22Rv1 (cell line): ENCODE measurements around the gene MIGA1.
"Not testable (repeated sequence)": the region's sequence is repeated elsewhere in the genome, so short reads cannot be mapped to it uniquely, and the experiment has no call there.

Experiments used
- H3K27ac ChIP-seq: fragments of 450-650 bp; 2 replicates; pipeline ENCODE4 v1.5.1; 2017
- ZFX ChIP-seq: fragments of 450-650 bp; IDR thresholded peaks from 2 replicates; pipeline ENCODE4 v1.6.1; 2017; ENCODE audit warnings: antibody characterized with exemption, borderline replicate concordance
- TF ChIP-seq, protein P1 (sequence below): fragments of 450-650 bp; IDR thresholded peaks from 2 replicates; pipeline ENCODE4 v1.5.1; 2017; ENCODE audit warnings: mild to moderate bottlenecking

MIGA1 gene, protein sequence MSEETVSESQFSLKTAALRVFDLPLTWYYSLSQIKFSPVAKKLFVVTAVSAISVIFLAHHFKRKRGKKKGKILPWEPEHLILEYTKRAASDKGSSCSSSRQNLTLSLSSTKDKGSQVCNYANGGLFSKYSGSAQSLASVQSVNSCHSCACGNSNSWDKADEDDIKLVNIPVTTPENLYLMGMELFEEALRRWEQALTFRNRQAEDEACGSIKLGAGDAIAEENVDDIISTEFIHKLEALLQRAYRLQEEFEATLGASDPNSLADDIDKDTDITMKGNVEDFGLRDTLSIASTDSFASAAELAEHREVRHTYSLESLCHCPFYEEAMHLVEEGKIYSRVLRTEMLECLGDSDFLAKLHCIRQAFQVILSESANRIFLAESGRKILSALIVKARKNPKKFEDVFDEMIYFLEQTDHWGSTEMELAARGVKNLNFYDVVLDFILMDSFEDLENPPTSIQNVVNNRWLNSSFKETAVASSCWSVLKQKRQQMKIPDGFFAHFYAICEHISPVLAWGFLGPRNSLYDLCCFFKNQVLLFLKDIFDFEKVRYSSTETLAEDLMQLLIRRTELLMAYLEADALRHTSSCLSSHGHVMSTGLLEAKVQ

DNA sequence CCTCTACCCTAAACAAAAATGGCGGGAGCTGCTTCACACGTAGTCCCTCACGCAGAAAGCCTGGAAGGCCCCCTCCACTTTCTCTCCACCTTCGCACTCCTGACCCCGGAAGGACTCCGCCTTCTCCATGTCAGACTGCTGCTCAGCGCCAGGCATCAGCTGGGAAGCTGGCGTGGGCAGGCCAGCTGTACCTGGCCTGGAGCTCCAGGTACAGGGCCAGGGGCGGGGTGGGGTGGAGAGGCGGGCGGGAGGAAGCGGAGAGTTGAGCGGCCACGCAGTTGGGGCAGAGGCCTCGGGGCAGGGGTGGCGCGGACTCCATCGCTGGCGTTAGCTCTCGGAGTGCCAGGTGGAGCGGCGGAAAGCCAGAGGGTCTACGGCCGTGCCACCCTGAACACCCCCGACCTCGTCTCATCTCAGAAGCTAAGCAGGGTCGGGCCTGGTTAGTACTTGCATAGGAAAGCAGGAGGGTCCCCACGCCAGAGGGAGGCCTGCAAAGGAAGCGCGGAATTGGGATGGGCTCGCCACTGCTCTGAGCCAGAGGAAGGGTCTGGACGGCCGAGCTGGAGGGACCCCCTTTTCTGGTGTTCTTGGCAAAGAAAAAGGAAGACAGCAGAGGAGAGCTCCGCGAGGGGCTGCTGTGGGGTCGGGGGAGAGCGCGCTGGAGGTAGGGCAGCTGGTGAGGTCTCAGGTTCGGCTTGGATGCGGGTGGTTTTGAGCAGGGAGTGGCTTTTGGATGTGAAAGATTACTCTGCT, at the start of gene MIGA1:
TSS of gene MIGA1 (plus strand) at position 121 of the 753 bp plus-strand sequence. CDS start 3,604 bp downstream, outside the sequence.
- TF ChIP-seq, protein P1, sequence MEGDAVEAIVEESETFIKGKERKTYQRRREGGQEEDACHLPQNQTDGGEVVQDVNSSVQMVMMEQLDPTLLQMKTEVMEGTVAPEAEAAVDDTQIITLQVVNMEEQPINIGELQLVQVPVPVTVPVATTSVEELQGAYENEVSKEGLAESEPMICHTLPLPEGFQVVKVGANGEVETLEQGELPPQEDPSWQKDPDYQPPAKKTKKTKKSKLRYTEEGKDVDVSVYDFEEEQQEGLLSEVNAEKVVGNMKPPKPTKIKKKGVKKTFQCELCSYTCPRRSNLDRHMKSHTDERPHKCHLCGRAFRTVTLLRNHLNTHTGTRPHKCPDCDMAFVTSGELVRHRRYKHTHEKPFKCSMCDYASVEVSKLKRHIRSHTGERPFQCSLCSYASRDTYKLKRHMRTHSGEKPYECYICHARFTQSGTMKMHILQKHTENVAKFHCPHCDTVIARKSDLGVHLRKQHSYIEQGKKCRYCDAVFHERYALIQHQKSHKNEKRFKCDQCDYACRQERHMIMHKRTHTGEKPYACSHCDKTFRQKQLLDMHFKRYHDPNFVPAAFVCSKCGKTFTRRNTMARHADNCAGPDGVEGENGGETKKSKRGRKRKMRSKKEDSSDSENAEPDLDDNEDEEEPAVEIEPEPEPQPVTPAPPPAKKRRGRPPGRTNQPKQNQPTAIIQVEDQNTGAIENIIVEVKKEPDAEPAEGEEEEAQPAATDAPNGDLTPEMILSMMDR = 0 out of 2 replicates have a peak, but pooled peaks have one; percentile 4
- no peak for TF ChIP-seq ZFX
- peak within 1 kb of the TSS; percentile 75 for H3K27ac ChIP-seq

DNA sequence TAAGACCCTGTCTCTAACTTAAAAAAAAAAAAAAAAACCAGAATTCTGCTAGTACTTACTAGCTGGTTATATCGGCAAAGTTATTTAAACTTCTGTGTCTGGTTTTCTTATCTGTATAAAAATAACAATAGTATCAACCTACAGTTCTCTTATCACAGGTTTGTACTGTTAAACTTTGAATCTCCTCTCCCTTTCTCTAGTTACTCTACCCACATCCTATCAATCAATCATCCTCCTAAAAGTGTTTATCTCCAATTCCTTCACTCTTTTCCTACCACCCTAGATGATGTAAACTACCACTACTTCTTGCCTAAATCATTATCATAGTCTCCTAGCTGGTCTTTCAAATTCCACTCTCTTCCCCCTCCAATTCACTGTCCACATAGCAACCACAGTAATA, 47.4 kb upstream of the MIGA1 start:
- H3K27ac ChIP-seq = no peak overlapping the region
- no peak for TF ChIP-seq ZFX
- TF ChIP-seq, protein P1 = no peak

DNA sequence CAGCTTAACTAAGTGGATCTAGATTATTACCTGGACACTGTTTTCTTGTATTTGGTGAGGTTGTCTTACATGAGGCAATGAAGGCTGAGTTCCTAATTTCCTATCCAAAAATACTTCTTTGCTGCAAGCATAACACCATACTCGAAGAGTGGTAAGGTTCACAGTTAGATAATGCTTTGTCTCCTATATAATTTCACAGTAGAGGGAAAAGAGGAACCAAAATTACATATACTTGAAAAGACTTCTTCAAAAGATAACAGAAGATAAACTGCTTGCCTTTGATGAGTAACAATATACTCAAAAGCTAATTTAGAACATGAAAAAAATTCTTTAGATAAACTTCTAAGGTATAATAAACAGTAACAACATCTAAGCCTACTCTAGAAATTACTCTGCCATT, 40.2 kb upstream of the MIGA1 start:
- TF ChIP-seq ZFX = no peak
- TF ChIP-seq, protein P1 = no peak
- H3K27ac ChIP-seq = no peak overlapping the region

DNA sequence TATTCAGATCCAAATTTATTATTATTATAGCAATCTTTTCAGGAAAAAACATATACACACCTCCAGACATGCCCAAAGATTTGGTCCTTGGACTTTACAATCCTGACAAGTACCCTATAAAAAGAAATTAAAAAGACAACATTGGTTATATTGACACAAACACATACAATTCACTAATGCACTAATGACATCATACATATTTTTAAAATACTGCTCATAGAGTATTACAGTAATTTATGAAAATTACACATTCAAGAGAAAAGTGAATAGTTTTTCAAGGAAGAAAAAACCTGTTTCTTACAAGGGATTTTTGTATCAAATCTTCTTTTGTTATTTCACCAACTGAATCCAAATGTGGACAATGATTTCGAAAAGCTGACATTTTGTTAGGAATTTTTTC, 38.1 kb upstream of the MIGA1 start:
- no peak for TF ChIP-seq ZFX
- TF ChIP-seq, protein P1 = no peak
- no peak overlapping the region for H3K27ac ChIP-seq

DNA sequence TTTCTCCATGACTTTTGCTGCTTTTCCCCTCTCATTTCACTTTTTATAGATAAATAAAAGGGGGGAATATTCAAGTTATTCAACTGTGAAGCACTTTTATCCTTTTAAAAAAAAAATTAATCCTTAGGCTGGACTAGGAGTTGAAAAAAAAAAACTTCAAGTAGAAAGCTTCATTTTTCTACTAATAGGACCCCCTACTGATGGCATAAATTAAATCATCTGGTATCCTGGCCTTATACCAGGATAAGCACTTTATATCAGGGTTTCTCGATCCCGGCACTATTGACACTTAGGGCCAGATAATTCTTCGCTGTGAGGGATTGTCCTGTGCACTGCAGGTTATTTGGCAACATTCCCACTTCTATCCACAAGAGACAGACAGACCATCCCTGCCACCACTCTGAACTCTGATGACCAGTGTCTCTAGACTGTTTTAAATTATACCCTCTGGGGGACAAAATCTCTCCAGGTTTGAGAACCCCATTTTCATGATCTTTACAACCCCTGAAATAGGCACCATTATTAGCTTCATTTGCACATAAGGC, 37.4 kb upstream of the MIGA1 start:
- no peak overlapping the region for H3K27ac ChIP-seq
- no peak for TF ChIP-seq ZFX
- TF ChIP-seq, protein P1 = no peak

DNA sequence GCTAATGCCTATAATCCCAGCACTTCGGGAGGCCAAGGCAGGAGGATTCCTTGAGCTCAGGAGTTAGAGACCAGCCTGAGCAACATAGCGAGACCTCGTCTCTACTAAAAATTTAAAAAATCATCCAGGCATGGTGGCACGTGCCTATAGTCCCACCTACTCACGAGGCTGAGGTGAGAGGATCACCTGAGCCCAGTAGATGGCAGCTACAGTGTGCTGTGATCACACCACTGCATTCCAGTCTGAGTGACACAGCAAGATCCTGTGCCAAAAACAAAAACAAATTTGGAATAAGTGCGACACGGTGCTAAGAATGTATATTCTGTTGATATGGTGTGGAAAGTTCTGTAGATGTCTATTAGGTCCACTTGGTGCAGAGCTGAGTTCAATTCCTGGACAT, 34.9 kb upstream of the MIGA1 start:
- H3K27ac ChIP-seq = no peak overlapping the region
- TF ChIP-seq ZFX = no peak
- TF ChIP-seq, protein P1 = no peak; the same call in 1 of the 2 replicates

DNA sequence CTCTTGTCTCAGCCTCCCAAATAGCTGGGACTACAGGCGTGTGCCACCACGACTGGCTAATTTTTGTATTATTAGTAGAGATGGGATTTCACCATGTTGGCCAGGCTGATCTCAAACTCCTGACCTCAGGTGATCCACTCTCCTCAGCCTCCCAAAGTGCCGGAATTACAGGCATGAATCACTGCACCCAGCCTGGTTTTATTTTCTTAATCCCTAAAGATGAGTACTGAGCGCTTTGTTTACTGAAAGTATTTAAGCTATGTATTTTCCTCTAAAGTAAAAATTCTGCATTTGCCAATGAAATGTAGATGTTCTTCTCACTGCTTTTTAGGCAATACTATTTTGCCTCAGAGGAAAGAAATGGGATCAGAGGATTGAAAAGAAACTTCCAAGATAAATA, 30.0 kb upstream of the MIGA1 start:
- H3K27ac ChIP-seq = not testable (repeated sequence)
